Measurements from ENCODE around the gene RECK.

DNA sequence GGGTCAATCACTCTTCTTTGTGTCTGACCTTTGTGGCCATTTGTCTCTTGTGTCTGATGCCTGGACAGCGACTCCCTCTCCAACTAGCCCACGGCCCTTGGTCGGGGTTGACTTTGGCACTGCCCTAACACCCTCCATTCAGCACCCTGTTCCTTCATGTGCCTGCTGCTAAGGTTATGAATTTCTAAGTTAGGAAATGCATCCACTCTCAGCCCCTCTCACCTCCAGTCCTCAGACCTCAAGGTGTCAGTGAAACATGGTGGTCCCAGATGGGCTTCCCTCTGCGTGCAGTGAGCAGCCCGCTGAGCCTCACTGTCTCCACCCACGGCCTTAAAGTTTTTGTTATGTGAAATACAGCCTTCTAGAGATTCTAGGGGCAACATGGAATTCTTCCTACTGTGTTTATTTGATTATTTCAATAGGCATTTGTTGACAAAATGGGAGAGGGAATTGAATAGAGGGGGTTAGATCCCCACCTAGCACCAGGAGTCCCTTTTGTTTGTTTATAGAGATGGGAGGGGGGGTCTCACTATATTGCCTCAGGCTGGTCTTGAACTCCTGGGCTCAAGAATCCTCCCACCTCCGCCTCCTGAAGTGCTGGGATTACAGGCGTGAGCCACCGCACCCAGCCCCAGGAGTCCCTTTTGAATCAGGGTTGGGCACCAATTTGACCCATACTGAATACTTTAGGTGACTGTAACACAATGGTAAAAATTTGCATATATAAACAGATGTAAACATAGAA, 98.2 kb downstream of the RECK start:
- TF ChIP-seq, protein P1, sequence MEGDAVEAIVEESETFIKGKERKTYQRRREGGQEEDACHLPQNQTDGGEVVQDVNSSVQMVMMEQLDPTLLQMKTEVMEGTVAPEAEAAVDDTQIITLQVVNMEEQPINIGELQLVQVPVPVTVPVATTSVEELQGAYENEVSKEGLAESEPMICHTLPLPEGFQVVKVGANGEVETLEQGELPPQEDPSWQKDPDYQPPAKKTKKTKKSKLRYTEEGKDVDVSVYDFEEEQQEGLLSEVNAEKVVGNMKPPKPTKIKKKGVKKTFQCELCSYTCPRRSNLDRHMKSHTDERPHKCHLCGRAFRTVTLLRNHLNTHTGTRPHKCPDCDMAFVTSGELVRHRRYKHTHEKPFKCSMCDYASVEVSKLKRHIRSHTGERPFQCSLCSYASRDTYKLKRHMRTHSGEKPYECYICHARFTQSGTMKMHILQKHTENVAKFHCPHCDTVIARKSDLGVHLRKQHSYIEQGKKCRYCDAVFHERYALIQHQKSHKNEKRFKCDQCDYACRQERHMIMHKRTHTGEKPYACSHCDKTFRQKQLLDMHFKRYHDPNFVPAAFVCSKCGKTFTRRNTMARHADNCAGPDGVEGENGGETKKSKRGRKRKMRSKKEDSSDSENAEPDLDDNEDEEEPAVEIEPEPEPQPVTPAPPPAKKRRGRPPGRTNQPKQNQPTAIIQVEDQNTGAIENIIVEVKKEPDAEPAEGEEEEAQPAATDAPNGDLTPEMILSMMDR (IDR thresholded peaks at IDR 0.05 in 4 of 5, conservative IDR thresholded peaks at IDR 0.05 in 1 of 5), result no peak
- no peak for TF ChIP-seq POLR2A (IDR thresholded peaks at IDR 0.05)
